ENCODE data around the gene LRRIQ4.

Gene LRRIQ4

GRCh38 chr3:169822540-169822939 is 9.9 kb downstream of the LRRIQ4 start:
- TF ChIP-seq, protein P1, sequence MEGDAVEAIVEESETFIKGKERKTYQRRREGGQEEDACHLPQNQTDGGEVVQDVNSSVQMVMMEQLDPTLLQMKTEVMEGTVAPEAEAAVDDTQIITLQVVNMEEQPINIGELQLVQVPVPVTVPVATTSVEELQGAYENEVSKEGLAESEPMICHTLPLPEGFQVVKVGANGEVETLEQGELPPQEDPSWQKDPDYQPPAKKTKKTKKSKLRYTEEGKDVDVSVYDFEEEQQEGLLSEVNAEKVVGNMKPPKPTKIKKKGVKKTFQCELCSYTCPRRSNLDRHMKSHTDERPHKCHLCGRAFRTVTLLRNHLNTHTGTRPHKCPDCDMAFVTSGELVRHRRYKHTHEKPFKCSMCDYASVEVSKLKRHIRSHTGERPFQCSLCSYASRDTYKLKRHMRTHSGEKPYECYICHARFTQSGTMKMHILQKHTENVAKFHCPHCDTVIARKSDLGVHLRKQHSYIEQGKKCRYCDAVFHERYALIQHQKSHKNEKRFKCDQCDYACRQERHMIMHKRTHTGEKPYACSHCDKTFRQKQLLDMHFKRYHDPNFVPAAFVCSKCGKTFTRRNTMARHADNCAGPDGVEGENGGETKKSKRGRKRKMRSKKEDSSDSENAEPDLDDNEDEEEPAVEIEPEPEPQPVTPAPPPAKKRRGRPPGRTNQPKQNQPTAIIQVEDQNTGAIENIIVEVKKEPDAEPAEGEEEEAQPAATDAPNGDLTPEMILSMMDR (IDR thresholded peaks at IDR 0.05; ENCODE audit: borderline replicate concordance, insufficient read depth, low read depth, low read length) = no peak
- no peak overlapping the region for H3K4me3 ChIP-seq (ENCODE audit: low read depth, low read length)

GRCh38 chr3:169822983-169823382 is 10.3 kb downstream of the LRRIQ4 start:
- TF ChIP-seq, protein P1 (IDR thresholded peaks at IDR 0.05; ENCODE audit: borderline replicate concordance, insufficient read depth, low read depth, low read length) = no peak
- no peak overlapping the region for H3K4me3 ChIP-seq (ENCODE audit: low read depth, low read length)

DNA sequence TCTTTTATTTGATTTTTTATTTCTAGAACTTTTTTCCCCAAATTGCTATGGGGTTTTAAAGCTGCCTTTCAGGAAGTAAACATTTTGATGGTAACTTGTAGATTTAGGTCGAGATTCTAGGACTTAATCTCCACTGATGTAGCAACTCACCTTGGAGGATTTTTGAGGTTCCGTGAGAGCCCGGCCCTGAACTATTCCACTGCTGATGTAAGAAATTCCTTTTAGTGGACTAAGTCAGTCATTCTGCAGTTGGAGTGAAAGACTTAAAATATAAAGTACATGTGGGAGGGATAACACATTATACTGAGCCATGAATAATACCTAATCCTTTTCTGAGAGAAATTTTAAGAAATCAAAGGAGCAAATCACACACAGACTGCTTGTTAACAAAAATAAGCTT is 12.6 kb downstream of the LRRIQ4 start:
- H3K4me3 ChIP-seq (ENCODE audit: low read depth, low read length) = no peak overlapping the region
- TF ChIP-seq, protein P1 (IDR thresholded peaks at IDR 0.05; ENCODE audit: borderline replicate concordance, insufficient read depth, low read depth, low read length) = no peak

DNA sequence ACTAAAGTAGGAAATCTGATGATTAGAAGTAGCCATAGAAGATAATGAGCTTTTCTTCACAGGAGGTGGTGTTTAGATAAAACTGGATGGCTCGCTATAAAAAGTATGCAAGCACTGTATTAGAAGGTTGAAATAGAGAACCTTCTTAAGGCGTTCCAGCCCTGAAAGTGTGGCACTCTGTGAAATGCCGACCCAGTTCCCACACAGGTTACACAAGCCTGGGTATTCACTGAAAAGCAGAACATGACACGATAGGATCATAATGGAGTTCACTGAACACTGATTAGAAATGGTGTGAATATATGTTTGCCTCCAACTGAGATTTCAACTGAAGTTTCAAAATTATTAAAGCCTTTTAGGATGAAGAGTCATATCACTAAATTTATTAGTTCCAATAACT is 15.0 kb downstream of the LRRIQ4 start:
- TF ChIP-seq, protein P1 (IDR thresholded peaks at IDR 0.05; ENCODE audit: borderline replicate concordance, insufficient read depth, low read depth, low read length) = no peak
- no peak overlapping the region for H3K4me3 ChIP-seq (ENCODE audit: low read depth, low read length)

DNA sequence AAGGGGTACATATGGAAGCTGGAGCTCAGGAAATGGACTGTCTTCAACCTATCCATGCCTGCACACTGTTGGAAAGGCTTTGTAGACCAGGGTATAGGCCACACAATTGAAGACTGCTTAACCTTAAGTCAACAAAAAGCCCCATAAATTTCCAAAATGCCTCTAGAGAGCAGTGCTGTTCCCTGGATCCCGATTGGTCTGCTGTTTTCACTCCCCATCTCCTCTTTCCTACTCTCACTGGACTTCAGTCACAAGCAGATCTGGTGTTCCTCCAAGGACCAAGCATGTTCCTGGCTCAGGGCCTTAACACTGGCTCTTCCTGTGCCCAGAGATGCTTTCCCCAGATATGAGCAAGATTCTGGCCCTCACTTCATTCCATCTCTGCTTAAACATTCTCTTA is 22.9 kb downstream of the LRRIQ4 start:
- no peak overlapping the region for H3K4me3 ChIP-seq (ENCODE audit: low read depth, low read length)
- TF ChIP-seq, protein P1 (IDR thresholded peaks at IDR 0.05; ENCODE audit: borderline replicate concordance, insufficient read depth, low read depth, low read length) = no peak

DNA sequence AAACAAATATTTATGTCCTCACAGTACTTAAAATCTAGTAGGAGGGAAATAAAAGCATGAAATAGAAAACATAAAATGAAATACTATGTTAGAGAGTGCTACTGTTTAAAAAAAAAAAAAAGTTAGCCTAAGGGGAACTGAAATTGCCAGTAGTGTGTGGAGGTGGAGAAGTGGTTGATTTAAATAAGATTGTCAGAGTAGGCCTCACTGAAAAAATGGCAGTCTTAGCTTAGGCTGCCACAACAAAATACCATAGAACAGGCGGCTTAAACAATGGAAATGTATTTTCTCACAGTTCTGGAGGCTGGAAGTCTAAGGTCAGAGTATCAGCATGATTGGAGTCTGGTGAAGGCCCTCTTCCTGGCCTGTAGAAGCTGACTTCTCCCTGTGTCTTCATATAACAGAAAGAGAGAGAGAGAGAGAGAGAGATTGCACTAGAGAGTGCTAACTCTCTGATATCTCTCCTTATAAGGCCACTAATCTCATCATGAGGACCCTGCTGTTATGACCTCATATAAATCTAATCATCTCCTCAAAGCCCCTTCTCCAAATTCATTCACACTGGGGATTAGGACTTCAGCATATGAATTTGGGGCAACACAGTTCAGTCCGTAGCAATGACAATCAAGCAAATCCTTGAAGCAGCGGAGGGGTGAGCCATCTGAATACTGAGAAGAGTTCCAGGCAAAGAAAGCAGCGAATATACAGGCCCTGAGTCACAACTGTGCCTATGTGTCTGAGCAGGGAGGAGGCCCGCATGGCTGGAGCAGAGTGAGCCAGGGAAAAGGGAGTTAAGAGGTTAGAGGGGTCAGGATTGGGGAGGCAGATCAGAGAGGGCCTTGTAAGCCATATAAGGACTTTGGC is 23.6 kb downstream of the LRRIQ4 start:
- TF ChIP-seq, protein P1 (IDR thresholded peaks at IDR 0.05; ENCODE audit: borderline replicate concordance, insufficient read depth, low read depth, low read length) = no peak
- no peak overlapping the region for H3K4me3 ChIP-seq (ENCODE audit: low read depth, low read length)

DNA sequence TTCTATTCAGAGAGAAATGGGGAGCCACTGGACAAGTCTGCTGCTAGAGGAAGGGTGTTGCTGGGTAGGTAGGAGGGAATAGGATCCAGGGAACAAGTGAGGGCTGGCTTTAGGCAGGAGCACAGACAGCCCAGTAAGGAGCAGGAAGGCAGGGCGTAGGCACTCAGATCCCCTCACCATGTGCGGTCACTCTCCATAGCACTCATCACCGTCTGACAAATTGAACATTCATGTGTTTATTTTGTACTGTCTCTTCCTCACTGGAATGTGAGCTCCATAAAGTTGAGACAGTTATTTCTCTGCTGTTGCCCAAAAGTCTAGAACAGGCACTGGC is 24.2 kb downstream of the LRRIQ4 start:
- TF ChIP-seq, protein P1 (IDR thresholded peaks at IDR 0.05; ENCODE audit: borderline replicate concordance, insufficient read depth, low read depth, low read length) = no peak
- H3K4me3 ChIP-seq (ENCODE audit: low read depth, low read length) = no peak overlapping the region
